Hematopoietic multipotent progenitor cell treated with erythropoietin and hydrocortisone succinate and interleukin-3 and kit ligand, for 6 days (in vitro differentiated cells): ENCODE measurements around the gene NUP160.
"Not testable (repeated sequence)": the region's sequence is repeated elsewhere in the genome, so short reads cannot be mapped to it uniquely, and the experiment has no call there.

Experiments used
- DNase-seq: peaks from one replicate; pipeline ENCODE4 v3.0.0-alpha.2; 2015

The NUP160 gene, protein sequence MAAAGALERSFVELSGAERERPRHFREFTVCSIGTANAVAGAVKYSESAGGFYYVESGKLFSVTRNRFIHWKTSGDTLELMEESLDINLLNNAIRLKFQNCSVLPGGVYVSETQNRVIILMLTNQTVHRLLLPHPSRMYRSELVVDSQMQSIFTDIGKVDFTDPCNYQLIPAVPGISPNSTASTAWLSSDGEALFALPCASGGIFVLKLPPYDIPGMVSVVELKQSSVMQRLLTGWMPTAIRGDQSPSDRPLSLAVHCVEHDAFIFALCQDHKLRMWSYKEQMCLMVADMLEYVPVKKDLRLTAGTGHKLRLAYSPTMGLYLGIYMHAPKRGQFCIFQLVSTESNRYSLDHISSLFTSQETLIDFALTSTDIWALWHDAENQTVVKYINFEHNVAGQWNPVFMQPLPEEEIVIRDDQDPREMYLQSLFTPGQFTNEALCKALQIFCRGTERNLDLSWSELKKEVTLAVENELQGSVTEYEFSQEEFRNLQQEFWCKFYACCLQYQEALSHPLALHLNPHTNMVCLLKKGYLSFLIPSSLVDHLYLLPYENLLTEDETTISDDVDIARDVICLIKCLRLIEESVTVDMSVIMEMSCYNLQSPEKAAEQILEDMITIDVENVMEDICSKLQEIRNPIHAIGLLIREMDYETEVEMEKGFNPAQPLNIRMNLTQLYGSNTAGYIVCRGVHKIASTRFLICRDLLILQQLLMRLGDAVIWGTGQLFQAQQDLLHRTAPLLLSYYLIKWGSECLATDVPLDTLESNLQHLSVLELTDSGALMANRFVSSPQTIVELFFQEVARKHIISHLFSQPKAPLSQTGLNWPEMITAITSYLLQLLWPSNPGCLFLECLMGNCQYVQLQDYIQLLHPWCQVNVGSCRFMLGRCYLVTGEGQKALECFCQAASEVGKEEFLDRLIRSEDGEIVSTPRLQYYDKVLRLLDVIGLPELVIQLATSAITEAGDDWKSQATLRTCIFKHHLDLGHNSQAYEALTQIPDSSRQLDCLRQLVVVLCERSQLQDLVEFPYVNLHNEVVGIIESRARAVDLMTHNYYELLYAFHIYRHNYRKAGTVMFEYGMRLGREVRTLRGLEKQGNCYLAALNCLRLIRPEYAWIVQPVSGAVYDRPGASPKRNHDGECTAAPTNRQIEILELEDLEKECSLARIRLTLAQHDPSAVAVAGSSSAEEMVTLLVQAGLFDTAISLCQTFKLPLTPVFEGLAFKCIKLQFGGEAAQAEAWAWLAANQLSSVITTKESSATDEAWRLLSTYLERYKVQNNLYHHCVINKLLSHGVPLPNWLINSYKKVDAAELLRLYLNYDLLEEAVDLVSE (N-terminal part only)

DNA sequence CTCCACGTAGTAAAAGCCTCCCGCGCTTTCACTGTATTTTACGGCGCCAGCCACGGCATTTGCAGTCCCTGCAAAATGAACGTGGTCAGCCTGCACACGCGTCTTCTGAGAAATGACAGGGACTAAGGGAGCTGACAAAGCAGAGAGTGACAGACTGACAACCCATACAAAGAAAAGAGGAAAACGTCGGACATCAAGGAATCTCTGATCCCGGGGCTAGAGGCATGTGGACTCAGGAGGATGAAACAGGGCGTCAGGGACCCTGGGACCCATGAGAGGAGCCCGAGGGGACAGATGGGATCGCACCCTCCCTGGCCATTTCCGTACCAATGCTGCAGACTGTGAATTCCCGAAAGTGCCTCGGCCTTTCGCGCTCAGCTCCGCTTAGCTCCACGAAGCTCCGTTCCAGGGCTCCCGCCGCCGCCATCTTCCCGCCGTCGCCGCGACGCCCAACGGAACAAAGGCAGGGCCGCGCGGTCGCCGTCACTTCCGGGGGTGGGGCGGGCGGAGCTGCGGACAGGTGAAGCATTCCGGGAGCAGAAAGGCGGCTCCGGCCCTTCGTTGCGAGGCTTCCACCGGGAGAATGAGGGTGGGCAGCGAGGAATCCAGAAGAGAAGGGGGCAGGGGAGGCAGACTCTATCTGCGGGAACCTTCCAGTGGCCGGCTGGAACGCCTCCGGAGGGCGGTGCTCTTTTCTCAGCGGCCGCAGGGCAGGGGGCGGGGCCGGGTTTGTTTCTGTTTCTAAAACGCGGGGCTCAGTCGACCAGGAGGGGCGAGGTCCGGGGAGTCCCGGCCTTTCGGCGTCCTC is at the start of gene NUP160:
Gene NUP160, minus strand, starts transcription at position 459 of the 808 bp plus-strand sequence. Its CDS starts 32 bp downstream, at position 427.
- DNase-seq, result peak; percentile 88

DNA sequence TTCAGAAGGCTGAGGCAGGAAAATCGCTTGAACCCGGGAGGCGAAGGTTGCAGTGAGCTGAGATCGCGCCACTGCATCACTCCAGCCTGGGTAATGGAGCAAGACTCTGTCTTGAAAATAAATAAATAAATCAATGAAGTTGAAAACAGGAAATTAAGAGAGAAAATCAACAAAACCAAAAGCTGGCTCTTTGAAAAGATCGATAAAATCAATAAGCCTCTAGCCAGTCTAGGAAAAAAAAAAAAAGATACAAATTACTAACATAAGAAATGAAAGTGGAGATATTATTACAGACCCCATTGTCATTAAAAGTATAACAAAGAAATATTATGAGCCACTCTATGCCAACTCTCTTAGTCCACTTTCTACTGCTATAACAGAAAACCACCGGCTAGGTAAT is 48.0 kb upstream of the NUP160 start:
- no peak for DNase-seq

DNA sequence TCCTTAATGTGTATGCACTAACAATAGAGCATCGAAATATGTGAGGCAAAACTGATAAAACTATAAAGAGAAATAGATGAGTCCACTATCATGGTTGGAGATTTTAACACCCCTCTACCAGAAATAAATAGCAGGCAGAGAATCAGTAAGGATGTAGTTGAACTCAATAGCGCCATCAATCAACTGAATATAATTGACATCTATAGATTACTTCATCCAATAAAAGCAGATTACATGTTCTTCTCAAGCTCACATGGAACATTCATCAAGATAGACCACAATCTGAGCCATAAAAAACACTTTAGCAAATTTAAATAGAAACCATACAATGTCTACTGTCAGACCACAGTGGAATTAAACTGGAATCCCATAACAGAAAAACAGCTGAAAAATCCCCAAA is 46.9 kb upstream of the NUP160 start:
- DNase-seq, result no peak

DNA sequence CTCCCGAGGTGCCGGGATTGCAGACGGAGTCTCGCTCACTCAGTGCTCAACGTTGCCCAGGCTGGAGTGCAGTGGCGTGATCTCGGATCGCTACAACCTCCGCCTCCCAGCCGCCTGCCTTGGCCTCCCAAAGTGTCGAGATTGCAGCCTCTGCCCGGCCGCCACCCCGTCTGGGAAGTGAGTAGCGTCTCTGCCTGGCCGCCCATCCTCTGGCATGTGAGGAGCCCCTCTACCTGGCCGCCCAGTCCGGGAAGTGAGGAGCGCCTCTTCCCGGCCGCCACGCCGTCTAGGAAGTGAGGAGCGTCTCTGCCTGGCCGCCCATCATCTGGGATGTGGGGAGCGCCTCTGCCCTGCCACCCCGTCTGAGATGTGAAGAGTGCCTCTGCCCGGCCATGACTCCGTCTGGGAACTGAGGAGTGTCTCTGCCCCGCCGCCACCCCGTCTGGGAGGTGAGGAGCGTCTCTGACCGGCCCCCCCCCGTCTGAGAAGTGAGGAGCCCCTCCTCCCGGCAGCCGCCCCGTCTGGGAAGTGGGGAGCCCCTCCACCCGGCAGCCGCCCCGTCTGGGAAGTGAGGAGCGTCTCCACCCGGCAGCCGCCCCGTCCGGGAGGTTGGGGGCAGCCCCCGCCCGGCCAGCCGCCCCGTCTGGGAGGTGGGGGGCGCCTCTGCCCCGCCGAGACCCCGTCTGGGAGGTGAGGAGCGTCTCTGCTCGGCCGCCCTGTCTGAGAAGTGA is 44.6 kb upstream of the NUP160 start:
- not testable (repeated sequence) for DNase-seq

DNA sequence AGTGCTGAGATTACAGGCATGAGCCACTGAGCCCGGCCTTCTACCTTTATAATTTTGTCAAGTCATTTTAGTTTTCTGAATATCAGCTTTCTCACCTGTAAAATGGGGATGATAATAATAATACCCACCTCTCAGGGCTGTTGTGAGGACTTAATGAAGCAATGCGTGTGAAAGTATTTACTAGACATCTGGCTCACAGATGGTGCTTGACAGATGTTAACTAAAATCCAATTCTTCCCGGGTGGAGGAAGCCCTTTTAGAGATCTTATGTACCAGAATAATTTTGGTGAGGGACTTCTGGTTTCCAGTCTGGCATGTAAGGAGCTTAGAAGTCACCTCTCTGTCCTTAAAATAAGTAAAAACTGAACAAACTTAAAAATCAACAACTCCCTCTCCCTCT is 43.7 kb upstream of the NUP160 start:
- no peak for DNase-seq

DNA sequence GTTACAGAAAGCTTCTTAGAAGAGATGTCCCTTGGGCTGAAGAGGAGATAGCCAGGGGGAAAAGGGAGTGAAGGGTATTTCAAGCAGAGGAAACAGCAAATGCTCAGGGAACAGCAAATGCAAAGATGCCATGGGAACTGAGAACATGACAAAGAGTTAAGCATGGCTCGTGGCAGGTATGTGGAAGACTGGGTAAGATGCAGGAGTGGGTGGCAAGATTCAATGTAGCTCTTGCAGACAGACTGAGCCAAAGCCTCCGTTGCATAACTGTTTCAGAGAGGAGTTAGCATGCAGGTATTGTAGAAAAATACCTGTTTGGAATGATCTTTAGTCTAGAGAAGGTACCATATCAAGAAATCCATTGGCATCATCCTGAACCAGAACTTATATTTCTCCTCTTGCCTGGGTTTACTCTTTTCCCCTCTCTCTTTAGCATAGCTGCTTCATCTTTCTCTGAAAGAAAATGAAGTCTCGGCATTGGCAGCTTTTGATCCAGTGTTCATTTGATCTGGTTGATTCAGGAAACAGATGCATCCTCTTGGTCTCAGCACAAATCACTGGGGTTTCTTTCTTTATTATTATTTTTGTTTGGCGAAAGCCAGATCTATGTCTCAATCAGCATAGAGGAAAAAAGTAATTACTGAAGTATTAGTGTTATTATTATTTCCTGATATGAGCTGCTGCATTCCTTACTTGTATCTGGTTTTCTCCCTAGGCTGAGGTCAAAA is 41.7 kb upstream of the NUP160 start:
- no peak for DNase-seq

DNA sequence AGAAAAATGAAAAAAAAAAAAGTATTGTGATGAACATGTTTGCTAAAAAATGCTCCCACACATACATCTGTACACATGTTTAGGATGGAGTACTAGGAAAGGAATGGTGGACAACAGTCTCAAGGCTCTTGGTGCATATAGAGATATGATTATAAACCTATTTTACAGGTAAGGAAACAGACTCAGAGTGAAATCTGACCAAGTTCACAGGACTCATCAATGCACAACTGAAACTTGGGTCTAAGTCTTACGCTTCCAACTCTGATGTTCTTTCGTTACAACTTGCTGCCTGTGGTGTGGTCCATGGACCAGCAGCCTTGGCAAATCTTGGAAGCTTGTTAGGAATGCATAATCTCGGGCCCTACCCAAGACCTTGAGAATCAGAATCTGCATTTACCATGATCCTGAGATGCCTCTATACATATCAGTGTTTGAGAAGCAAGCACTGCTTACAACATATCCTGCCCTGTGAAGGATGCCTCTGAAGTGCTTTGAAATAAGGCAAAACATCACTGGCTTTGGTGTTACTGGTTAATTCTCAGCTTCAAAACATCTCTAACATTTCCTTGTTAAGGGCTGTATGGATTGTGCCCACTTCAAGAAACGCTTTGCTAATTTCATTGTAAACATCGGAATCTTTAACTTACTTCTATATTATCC is 39.9 kb upstream of the NUP160 start:
- no peak for DNase-seq

DNA sequence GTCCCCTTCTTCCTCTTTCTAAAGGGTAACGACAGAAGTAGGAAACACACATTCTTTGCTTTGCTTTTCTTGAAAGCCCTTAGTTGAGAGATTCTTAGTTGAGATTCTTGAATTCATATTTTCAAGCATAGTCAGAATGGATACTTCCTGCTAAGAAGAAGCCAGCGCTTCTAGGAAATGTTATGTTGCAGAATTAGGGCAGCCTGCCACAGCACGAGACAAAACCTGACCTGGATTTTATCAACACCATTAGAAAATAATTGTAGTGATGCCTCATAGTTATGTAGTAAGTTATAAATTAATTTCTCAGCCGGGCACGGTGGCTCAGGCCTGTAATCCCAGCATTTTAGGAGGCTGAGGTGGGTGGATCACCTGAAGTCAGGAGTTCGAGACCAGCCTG is 37.9 kb upstream of the NUP160 start:
- peak; percentile 51 for DNase-seq

DNA sequence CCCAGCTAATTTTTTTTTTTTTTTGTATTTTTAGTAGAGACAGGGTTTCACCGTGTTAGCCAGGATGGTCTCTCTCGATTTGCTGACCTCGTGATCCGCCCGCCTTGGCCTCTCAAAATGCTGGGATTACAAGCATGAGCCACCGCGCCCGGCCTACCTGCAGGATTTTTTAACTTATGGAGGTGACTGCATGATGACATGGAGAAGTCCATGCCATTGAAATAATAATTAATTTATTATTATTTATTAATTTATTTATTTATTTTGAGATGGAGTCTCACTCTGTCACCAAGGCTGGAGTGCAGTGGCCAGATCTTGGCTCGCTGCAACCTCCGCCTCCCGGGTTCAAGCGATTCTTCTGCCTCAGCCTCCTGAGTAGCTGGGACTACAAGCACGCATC is 34.3 kb upstream of the NUP160 start:
- not testable (repeated sequence) for DNase-seq

DNA sequence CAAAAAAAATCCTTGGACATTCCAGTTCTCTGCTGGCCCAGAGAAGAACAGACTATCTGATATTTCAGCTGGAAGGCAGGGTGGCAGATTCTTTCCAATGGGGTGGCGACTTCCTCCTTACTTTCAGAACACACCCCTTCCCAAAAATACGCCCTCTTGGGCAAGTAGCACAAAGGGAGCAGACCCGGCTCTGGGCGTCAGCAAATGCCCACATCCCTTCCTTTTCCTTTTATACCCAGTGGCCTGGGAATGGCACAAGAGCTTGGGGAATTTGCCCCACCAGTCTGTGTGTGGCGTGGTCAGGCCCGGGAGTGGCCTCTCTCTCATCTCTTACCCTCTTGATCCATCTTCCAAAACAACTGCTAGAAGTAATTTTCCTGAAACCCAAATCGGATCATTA is 33.0 kb upstream of the NUP160 start:
- no peak for DNase-seq

DNA sequence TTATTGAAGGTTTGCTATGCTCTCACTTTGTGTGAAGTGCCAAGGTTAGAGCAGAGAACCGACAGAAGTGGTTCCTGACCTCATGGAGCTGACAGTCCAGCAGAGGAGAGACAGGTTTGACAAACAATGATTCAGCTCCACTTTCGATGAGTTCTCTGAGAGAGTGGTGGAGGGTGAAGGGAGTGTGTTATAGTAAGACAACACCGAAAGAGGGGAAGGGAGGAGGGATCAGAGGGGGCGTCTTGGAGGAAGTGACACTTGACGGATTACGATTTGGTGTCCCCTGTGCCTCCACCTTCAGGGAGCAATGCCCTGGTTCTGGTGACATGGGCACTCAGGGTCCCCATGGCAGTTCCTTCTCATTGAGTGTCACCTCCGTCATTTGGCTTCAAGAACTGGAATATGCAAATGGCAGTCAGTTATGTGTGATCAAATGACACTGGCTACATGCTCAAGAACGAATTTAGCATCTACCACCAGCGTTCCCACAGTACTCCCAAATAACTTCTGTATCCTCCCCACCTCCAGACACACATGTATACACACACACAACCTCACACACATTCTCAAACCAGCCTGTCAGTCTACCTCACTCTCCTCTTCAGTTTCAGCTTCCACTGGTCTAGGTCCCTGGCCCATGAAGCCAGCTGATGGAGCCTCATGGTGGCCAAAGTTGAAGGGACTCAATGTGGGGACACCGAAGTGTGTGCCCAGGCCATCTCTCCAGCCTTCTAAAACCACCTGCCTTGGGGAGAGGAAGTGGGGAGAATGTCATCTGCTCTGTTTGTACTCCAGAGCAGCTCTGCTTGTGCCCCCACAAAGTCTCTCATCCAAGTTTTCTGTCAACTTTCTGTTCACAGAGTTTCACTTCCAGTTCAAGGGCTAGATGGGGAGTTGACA is 31.4 kb upstream of the NUP160 start:
- no peak for DNase-seq

DNA sequence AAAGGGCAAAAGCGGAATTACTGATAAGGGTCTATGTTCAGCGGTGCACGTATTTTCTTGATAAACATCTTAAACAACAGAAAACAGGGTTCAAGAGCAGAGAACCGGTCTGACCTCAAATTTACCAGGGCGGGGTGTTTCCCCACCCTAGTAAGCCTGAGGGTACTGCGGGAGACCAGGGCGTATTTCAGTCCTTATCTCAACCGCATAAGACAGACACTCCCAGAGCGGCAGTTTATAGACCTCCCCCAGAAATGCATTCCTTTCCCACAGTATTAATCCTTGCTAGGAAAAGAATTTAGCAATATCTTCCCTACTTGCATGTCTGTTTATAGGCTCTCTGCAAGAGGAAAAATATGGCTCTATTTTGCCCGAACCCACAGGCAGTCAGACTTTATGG is 27.7 kb upstream of the NUP160 start:
- not testable (repeated sequence) for DNase-seq

DNA sequence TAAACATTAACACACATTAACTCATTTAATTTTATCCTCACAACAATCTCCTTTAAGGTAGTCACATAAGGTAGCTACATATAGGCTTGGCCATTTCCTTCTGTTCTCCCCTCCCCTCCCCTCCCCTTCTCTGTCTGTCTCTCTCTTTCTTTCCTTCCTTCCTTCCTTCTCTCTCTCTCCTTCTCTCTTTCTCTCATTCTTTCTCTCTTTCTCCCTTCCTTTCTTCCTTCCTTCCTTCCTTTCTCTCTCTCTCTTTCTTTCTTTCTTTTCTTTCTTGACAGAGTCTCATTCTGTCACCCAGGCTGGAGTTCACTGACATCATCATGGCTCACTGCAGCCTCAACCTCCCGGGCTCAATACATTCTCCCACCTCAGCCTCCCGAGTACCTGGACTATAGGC is 22.3 kb upstream of the NUP160 start:
- no peak for DNase-seq

DNA sequence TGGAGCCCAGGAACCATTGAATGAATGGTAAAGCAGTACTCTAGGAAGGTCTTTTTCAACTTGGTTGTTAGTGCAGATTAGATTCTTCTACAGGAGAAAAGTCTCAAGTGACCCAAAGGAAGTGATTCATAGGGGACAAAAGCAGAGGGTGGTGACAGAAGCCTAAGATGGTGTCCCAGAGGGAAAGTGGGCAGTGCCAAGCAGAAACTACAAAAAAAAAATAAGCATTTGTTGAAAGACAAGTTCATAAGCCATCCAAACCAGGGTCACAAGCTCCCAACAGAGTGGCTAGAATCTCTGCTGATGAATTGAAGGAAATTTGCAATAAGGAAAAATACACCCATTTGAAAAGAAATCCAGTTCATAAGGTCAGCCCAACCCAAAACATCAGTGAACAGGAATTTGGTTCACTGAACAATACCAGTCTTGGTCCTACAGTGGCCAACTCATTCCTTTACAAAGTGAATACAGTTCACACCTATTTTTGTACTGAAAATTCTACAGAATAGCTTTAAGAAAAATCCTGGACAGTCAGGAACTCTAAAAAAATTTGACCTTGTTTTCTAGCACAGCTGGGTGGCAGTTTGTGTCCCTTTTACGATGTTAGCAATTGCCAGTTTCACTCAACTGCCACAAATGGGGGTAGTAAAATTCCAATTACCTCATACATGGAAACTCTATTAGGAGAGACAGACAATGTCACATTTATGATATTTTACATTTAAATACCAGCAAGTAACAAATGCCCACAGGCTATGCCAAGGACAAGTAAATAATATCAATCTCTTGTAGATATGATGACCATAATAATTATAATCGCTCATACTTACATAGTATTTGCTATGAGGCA is 21.6 kb upstream of the NUP160 start:
- no peak for DNase-seq

DNA sequence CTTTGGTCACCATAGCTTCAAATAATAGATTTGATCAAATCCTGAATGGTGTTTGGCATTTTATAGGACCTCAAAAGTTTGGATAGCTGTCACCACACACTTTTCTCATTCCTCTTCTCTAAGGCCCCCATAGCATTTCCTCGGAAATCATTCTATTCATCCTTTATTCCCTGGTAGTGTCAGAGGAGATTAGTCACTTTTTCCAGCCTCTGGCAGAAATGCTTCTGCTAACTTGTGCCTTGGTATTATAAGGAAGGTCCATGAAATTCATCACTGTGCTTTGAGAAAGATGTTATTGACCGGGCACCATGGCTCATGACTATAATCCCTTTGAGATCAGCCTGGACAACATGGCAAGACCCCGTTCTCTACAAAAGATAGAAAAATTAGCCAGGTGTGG is 19.7 kb upstream of the NUP160 start:
- DNase-seq, result no peak

DNA sequence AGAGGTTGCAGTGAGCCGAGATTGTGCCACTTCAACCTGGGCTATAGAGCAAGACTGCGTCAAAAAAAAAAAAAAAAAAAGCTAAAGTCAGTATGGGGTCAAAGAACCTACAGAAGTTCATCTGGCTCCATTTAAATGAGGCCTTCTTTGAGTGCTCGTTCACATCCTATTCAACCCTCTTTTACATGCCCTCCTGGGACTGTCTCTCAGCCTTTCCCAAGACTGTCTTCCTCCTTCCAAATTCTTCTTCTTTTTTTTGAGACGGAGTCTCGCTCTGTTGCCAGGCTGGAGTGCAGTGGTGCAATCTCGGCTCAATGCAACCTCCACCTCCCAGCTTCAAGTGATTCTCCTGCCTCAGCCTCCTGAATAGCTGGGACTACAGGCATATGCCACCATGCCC is 18.7 kb upstream of the NUP160 start:
- not testable (repeated sequence) for DNase-seq

DNA sequence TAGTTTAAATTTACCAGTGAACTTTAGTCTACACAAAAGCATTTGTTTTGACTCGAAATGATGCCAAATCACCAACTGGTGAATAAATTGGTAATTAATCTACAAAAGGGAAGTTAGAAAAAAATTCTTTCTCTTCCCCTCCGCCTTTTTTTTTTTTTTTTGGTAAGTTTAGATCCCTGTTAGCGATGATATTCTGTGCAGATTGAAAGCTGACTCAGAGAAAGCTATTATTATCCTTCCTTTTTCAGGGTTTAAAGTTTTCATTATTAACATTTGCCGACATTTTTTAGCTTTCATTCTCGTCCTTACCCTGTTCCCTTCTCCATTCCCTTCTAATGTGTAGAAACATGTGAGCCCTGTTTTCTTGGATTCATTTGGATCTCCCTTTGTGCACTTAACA is 16.8 kb upstream of the NUP160 start:
- DNase-seq, result no peak

DNA sequence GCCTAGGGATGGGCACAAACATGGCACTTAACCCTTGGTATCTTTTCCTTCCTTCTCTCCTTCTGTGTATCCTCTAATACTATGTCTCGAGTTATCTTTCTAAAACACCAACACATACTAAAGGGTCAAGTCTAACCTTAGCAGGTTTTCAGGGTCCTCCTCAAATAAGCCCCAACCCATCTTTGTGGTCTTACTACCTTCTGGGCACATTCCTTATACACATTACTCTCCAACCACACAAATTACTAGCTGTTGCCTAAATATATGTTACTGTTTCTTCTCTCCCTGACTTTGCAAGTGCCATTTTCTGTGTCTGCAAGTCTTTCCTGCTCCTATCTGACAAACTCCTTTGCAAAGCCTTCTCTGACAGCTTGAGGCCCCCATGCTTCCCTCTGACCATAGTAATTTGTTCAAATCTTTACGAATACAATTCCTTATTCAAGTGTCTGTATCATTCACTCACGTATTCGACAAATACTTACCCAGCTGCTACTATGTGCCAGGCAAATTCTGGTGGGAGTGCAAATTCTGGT is 15.8 kb upstream of the NUP160 start:
- DNase-seq, result no peak
